GM12873 (cell line): ENCODE data around the gene RACGAP1.

ENCODE experiments used
- CTCF ChIP-seq: IDR thresholded peaks from 2 replicates; pipeline ENCODE4 v1.5.1; 2012; ENCODE audit warnings: low read depth, mild to moderate bottlenecking, moderate library complexity, low read length, control low read depth; ENCODE audit not compliant: insufficient read depth; ENCODE audit errors: missing control alignments

Gene RACGAP1

DNA sequence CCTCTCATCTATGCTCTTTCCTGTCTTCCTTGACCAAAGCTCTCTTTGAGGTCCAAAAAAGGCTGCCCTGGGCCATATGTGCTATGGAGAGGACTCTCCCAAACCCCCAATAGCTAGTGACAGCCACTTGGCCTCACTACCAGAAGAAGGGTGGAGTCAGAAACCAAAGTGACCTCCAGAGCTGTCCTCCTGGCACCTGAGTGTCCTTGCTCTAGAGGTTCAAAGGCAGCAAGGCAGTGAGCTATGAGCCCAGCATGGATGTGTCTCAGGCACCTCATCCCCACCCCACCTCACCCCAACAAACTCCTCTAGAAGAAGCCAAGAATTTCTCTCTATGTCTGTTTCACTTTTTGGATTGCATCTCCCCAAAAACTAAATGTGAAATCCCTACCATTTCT lies 67.7 kb downstream of the RACGAP1 start:
- no peak for TF ChIP-seq CTCF

DNA sequence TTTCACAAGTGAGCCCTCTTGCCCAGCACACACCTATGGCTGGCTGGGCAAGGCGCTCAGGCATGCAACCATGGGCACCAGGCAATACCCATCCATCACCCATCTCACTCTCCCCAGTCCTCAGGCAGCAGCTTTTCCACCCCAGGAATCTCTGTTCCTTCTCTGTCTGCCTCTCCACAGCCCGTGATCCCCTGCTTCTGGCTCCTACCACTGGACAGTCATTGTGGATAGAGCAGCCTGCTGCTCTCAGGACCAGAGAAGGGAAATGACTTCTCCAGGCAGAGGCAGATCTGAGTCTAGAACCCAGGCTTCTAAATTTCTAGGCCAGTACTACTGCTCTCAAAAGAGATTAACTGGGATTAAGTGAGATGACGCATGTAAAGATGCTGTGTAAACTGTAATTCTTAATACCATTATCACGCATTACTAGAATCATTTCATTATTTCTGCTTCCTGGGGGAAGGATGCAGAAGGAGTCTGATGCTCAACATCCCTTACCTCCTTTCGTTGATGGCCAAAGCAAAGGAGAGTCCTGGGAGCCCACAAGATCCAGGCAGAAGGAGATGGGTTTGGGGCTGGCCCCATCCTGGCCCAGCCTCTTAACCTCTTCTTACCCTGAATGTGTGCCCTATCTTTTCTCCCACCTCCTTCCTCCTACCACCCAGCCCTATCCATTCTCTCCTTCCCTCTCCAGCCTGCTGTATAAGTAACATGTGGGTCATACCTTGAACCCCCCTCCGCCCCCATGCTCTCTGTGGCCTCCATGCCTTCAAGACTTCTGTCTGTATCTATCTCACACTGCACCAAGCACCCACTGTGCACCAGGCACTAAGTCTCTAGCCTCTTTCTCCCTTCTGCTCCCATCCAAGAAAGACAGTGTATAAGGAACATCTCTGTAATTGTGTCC lies 68.4 kb downstream of the RACGAP1 start:
- TF ChIP-seq CTCF: no peak

DNA sequence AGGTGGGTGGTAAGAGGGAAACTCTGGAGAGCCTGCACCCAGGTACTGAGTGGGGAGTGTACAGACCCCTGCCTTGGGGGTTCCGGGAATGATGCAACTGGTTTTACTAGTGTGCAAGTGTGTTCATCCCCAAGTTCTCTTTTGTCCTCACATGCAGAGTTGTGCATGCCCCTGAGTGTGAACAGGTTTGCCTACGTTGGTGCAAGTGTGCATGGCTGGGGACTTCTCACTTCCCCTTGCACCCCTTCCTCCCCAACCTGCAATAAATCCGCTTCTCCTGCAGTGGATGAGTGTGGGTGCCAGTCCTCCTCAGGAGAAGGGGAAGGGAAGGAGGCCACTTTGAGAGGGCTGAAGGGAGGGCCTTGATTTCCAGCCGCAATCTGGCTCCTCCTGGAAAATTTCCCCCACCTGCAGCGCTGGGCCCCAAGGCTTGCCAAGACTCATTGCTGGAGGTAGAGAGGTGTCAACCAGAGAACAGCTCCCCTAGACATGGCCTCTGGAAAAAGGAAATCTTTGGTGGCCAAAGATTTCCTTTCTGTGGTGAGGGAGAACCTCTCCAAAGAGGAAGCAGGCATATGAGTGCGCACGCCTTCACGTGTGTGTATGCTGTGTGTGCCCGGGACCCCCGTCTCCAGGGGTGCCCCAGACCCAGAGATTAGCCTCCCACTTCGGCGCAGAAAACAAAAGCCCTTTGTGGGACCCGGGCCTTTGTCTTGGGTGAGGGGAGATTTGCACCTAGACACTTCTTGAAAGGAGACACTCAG lies 69.2 kb downstream of the RACGAP1 start:
- no peak for TF ChIP-seq CTCF

- TF ChIP-seq CTCF: no peak
These were observed 70.1 kb downstream of the RACGAP1 start for GRCh38 chr12:49954863-49955830.

DNA sequence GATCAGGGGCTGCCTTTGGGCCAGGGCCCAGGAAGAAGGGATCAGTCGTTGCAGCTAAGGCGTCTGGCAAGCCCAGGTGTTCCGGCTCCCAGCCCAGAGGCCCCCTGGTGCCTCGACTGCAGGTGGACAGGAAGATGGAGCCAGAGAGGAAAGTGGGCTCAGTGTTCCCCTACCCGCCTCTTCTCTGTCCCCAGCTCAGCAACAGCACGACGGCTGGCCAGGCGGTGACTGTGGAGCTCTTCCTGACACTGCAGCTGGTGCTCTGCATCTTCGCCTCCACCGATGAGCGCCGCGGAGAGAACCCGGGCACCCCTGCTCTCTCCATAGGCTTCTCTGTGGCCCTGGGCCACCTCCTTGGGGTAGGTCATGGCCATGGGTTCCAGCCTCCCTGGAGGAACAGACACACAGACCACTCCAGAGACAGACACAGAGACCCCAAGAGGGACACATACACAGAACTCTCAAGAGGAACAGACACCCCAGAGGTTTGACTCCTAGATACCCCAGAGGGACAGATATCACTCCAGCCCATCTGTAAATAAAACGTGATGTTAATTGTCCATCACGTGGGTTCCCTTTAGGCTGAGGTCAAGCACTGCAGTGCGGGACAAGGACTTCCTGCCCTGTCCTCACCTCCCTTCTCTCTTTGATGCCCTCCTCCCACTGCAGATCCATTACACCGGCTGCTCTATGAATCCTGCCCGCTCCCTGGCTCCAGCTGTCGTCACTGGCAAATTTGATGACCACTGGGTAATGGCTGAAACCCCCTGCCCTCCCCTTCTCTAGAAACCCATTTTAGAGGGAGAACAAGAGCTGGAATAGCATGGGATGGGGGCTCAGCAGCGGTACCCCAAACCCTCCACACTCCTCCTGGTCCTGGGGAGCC lies 71.1 kb downstream of the RACGAP1 start:
- no peak for TF ChIP-seq CTCF

DNA sequence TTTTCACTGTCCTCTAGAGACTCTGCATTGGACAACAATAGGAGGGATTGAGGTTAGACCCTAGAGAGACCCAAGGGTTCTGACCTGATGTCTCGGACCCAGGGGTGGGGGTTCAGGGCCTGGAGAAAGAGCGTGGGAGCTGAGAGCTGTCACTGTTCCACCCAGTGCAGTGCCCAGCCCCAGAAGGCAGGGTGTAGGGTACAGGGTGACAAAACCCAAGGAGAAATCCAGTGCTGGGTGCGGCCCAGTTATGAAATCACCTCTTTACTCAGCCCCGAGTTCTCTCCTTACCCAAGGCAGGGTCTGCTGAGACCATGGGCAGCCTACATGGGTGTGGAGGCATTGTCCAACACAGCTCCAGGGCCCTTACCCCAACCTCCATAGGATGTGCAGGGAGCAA lies 72.1 kb downstream of the RACGAP1 start:
- no peak for TF ChIP-seq CTCF
